Fibroblast of skin of left biceps (primary cell): ENCODE data around the gene ACE2.
"Not testable (repeated sequence)": the region's sequence is repeated elsewhere in the genome, so short reads cannot be mapped to it uniquely, and the experiment has no call there.

Experiments
- DNase-seq, 2 experiments: peaks; one replicate each; pipeline ENCODE4 v3.0.0-alpha.2; 2013; ENCODE audit warnings: low read depth in 2 of 2

Gene ACE2

DNA sequence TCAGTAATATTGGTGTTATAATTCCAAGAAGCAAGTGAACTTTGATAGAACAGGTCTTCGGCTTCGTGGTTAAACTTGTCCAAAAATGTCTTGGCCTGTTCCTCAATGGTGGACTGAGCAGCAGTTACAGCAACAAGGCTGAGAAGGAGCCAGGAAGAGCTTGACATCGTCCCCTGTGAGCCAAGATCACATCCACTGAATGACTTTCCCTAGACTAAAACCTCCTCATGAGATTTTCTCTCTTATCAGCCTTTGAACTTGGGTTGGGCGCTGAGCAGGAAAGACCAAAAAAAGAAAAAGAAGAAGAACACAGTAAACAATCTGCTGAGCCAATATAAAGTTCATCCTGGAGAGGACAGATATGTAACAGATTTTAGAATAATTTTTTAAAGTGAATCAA, at the start of gene ACE2:
Gene ACE2 (minus strand): TSS at position 216 of the 400 bp plus-strand sequence. CDS start 49 bp downstream, at position 167.
- no peak for DNase-seq

DNA sequence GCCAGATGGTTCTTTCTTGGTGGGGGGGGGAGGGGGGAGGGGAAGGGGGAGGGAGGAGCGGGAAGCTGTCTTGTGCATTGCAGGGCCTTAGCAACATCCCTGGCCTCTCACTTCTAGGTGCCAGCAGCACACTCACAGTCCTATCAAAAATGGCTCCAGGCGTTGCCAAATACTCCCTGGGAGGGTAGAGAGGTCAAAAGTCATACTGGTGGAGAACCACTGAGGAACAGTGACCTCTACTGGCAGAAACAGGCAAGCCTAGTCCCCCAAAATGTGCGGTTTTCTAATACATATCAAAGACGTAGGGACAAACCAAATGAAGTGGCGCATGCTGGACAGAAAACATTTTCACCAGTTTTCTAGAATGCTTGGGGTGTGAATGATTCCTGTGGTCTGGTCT, 46.8 kb upstream of the ACE2 start:
- DNase-seq = not testable (repeated sequence)

GRCh38 chrX:15646543-15646942, 45.8 kb upstream of the ACE2 start:
- no peak for DNase-seq

GRCh38 chrX:15646031-15646430, 45.3 kb upstream of the ACE2 start:
- no peak for DNase-seq

- no peak for DNase-seq
These were observed 44.5 kb upstream of the ACE2 start for GRCh38 chrX:15645266-15645665.

- no peak for DNase-seq
These were observed 43.8 kb upstream of the ACE2 start for GRCh38 chrX:15644560-15644872.

- no peak for DNase-seq
These were observed 43.2 kb upstream of the ACE2 start for GRCh38 chrX:15643786-15644559.

DNA sequence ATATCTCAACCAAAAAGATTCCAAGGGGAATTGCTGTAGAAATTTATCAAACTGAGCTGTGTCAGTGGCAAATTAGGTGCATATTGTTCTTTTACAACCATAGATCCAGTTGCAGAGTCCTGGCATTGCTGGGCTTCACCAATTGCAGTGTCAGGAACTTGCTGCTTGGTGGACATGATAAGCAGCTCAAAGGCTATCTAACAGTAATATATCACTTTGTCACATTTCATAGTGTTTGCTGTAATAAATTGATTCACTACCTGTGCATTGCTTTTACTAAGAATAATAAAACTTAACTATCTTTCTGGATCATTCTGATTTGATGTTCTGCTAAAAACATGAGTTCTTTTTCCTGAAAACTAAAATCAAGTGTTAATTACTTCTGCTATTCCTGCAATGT, 30.9 kb upstream of the ACE2 start:
- no peak for DNase-seq

- DNase-seq = no peak
These were observed 22.3 kb upstream of the ACE2 start for GRCh38 chrX:15623054-15623453.

DNA sequence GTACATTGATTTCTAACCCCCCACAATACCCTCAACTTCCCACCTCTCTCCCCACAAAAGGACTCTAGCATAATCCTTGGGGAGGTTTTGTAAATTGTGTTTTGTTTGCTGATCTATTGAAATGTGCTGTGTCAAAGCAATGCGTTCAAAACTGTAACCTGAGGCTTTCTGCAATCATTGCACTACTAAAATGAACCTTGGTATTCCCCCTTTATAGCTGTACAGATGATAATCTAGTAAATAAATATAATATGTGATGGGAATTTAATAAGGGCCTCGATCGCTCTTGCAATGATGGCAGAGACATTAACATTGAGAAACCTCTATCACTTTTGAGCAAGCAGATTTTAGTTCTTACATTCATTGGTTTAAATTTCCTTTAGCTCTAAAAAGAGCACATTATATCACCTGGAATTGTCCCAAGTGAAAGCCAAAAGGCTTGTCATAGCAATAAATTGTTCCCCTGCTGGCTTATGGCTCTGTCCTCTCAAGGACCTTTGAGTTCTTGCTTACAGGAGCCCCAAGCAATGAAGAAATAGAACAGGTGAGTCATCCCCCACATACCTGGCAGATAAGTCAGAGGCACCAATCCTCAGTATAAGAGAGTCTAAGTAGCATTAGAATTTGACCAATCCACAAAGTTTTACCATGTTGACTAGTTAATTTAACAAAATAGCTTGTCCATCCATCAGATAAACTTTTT, 18.4 kb upstream of the ACE2 start:
- no peak for DNase-seq

DNA sequence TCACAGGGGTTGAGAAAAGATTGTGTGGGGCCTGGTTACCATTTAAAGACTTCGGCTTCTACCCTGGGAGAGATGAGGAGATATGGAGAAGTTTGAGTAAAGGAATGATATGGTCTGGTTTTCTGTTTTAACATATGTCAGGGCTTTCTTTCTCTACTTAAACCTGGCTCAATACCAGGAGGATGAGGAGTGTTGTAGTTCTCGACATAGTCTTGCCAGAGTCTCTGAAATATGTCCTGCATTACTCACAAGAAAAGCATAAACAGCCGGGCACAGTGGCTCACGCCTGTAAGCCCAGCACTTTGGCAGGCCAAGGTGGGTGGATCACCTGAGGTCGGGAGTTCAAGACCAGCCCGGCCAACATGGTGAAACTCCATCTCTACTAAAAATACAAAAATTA, 16.4 kb upstream of the ACE2 start:
- DNase-seq = no peak

- no peak for DNase-seq
These were observed 15.8 kb upstream of the ACE2 start for GRCh38 chrX:15616531-15616930.

DNA sequence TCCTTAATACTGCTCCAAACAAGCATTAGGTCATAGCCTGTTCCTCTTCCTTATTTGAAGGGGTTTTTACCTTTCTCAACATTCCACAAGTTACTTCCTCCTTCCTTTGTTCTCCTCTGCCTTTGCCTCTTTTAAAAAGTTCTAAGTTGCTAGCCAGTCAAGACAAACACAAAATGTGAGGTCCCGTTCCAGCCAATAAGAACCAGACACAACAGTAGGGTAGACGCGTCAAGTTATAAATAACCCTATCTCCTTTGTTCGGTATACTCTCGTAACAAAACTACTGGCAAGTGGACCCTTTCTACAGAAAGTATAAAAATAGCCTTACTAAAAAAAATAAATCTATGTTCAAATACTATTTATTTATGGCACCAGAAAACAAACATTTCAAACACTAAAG, 6.3 kb upstream of the ACE2 start:
- DNase-seq = no peak

GRCh38 chrX:15606136-15606535, 5.4 kb upstream of the ACE2 start:
- DNase-seq = no peak

- DNase-seq = no peak
These were observed 4.5 kb upstream of the ACE2 start for GRCh38 chrX:15605226-15605625.

DNA sequence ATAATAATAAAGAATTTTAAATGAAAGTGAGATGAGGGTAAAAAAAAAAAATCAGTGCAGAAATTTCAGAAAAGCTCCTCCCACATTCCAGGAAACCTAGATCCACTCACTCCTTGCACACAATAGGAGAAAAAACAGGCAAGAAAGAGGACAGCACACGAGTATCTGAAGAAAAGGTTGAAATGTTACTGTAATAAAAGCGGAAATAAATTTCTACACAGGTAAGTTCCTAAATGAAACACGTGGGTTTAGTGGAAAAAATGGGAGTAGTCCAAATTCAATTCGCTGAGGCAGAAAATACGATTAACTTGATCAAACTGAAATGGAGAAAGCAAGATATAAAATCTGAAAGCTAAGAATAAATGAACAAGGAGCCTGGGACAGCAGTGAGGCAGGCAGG, 2.0 kb upstream of the ACE2 start:
- no peak for DNase-seq

GRCh38 chrX:15601932-15602331, 1.2 kb upstream of the ACE2 start:
- DNase-seq = no peak

- DNase-seq = no peak
These were observed 711 bp downstream of the ACE2 start for GRCh38 chrX:15600049-15600448.

DNA sequence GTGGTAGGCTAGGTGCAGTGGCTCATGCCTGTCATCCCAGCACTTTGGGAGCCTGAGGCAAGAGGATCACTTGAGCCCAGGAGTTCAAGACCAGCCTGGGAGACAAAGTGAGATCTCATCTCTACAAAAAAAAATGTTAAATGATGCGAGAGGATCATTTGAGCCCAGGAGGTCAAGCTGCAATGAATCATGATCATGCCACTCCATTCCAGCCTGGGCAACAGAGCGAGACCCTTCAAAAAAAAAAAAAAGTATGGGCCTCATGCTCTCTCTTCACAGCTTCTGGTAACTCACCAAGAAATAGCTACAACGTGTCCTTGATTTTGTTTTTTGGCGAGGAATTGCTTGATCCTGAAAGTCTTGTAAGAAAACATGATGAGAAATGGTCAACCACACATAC, 1.3 kb downstream of the ACE2 start:
- no peak for DNase-seq

GRCh38 chrX:15598026-15598425, 2.7 kb downstream of the ACE2 start:
- no peak for DNase-seq

GRCh38 chrX:15594371-15594770, 6.4 kb downstream of the ACE2 start:
- no peak for DNase-seq

DNA sequence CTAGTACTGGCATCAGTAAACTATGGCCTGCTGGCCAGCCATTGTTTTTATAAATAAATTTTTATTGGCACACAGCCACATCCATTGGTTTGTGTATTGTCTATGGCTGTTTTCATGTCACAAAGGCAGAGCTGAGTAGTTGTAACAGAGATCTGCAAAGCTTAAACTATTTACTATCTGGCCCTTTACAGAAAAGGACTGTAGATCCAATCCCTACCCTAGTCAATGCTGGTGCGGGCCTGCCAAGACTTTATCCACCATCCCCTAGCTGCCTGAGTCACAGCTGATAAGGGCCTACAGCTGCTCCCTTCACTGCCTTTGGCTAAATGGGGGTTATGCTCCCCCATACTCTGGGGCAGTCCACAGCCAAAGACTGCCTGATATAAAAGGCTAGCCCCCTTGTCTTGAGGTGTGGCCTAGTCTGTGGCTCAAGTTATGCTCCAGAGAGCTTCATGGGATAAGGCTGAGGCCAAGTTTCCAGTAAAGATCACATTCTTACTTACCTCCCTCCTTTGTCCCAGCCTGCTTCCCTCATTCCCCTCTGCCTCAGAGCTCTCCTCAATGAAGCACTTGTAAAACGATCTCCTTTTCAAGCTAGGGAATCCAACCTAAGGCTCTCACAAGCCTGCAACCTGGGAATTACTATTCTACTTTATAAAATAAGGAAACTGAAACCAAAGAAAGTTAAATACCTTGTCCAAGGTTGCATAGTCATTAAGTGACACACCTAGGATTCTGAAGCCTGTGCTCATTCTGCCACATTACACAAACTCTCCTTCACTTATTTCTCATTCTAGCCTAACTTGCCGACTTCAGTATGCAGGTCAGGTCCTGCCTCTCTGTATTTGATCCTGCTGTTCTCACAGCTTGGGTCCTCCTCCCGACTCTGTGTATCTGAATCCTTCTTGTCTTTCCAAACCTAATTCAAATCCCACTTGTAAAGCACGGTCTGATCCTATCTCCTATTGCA, 20.7 kb downstream of the ACE2 start:
- DNase-seq = no peak
